B cell (primary cell): ENCODE data around the gene GHRL. TPM values are rescaled to one million over a fixed set of nuclear protein-coding genes. Genes with fewer than 3 reads are reported as not detected.

ENCODE experiments used
- ATAC-seq: fragments of 200-7000 bp; cut with Tn5 transposase; one replicate; pipeline ENCODE4 v1.10.0; 2021; ENCODE audit warnings: low read depth, mild to moderate bottlenecking, moderate number of reproducible peaks, moderate library complexity
- CTCF ChIA-PET: fragments of 350-600 bp; sonication (Branson Sonifier 250); formaldehyde crosslinking; loops from one replicate; lab custom pipeline; 2021; ENCODE audit warnings: antibody characterized with exemption, inconsistent platforms; lab: Charles Lee
- POLR2A ChIA-PET: fragments of 350-600 bp; sonication (Branson Sonifier 250); formaldehyde crosslinking; loops from one replicate; lab custom pipeline; 2021; ENCODE audit warnings: antibody characterized with exemption; lab: Charles Lee
- DNase-seq: peaks from one replicate; pipeline ENCODE4 v3.0.0; 2013
- H2AFZ ChIP-seq: 2 replicates; pipeline ENCODE4 v1.6.1; 2012; ENCODE audit warnings: mild to moderate bottlenecking, low read depth, low read length; ENCODE audit not compliant: insufficient read depth, poor library complexity, severe bottlenecking
- H3K27ac ChIP-seq, 2 donors: 1 replicate in 1 of 2; 2 replicates in 1 of 2; pipeline ENCODE4 v1.5.1; 2012 to 2013; ENCODE audit warnings: low read length in 2 of 2, mild to moderate bottlenecking in 2 of 2, moderate library complexity in 1 of 2
- H3K27me3 ChIP-seq, 4 experiments: fragments of 200-600 bp in 1 of 4; sonication (generic) in 1 of 4; replicated peaks in 1 of 4; 1 replicate in 2 of 4; 2 replicates in 2 of 4; pipeline versions ENCODE4 v1.6.1 to v1.7.0; 2013 to 2016; ENCODE audit warnings: low read length in 3 of 4, mild to moderate bottlenecking in 2 of 4, mixed read lengths in 1 of 4, moderate library complexity in 1 of 4; ENCODE audit not compliant: insufficient read depth in 4 of 4, control insufficient read depth in 3 of 4; ENCODE audit errors: control extremely low read depth in 1 of 4
- H3K36me3 ChIP-seq, 2 experiments: replicated peaks in 1 of 2; 1 replicate in 1 of 2; 2 replicates in 1 of 2; pipeline versions ENCODE4 v1.6.1 to v1.7.1; 2013; ENCODE audit warnings: low read length in 1 of 2; ENCODE audit not compliant: insufficient read depth in 2 of 2, control insufficient read depth in 1 of 2; ENCODE audit errors: control extremely low read depth in 1 of 2, extremely low read depth in 1 of 2
- H3K4me1 ChIP-seq, 2 donors: fragments of 200-600 bp in 1 of 2; sonication (generic) in 1 of 2; 1 replicate in 1 of 2; 2 replicates in 1 of 2; pipeline versions ENCODE4 v1.5.1 to v1.6.1; 2013 to 2017; ENCODE audit warnings: low read length in 2 of 2; ENCODE audit not compliant: control insufficient read depth in 2 of 2, insufficient read depth in 2 of 2
- H3K4me2 ChIP-seq: replicated peaks from 2 replicates; pipeline ENCODE3; 2012; ENCODE audit warnings: mild to moderate bottlenecking, low read depth, low read length; ENCODE audit not compliant: poor library complexity, severe bottlenecking
- H3K4me3 ChIP-seq, 5 experiments: fragments of 200-600 bp in 1 of 5; sonication (generic) in 1 of 5; 1 replicate in 3 of 5; 2 replicates in 2 of 5; pipeline versions ENCODE4 v1.5.1 to v1.7.0; 2011 to 2016; ENCODE audit warnings: low read length in 4 of 5, mild to moderate bottlenecking in 4 of 5, low read depth in 2 of 5, control low read depth in 1 of 5, moderate library complexity in 1 of 5; ENCODE audit not compliant: insufficient read depth in 1 of 5; ENCODE audit errors: control extremely low read depth in 1 of 5, extremely low read depth in 1 of 5
- H3K79me2 ChIP-seq: fragments of 200-600 bp; sonication (generic); one replicate; pipeline ENCODE4 v1.6.0; 2016; ENCODE audit warnings: low read length; ENCODE audit not compliant: control insufficient read depth, insufficient read depth
- H3K9ac ChIP-seq: fragments of 200-600 bp; sonication (generic); 2 replicates; pipeline ENCODE4 v1.6.1; 2017; ENCODE audit warnings: mild to moderate bottlenecking, low read length, moderate library complexity
- H3K9me3 ChIP-seq, 3 donors: one replicate each; pipeline versions ENCODE4 v1.6.1 to v1.7.1; 2013; ENCODE audit warnings: low read length in 2 of 3; ENCODE audit not compliant: control insufficient read depth in 2 of 3, insufficient read depth in 1 of 3; ENCODE audit errors: control extremely low read depth in 1 of 3
- H4K20me1 ChIP-seq: 2 replicates; pipeline ENCODE4 v1.6.0; 2012; ENCODE audit warnings: mild to moderate bottlenecking, low read length; ENCODE audit not compliant: insufficient read depth, control insufficient read depth, poor library complexity, severe bottlenecking
- H3K27ac Mint-ChIP-seq: one replicate; pipeline ENCODE4 v1.8.0; 2021; ENCODE audit warnings: mixed read lengths
- H3K27me3 Mint-ChIP-seq: one replicate; pipeline ENCODE4 v1.8.0; 2021; ENCODE audit warnings: mixed read lengths
- H3K4me1 Mint-ChIP-seq: one replicate; pipeline ENCODE4 v1.8.0; 2021; ENCODE audit warnings: mixed read lengths
- H3K4me3 Mint-ChIP-seq: one replicate; pipeline ENCODE4 v1.8.0; 2021; ENCODE audit warnings: mixed read lengths
- H3K9me3 Mint-ChIP-seq: one replicate; pipeline ENCODE4 v1.8.0; 2022; ENCODE audit warnings: mixed read lengths; ENCODE audit not compliant: insufficient read depth
- CTCF ChIP-seq: fragments of 200-600 bp; IDR thresholded peaks from one replicate; pipeline ENCODE4 v1.8.0; 2022; ENCODE audit warnings: antibody characterized with exemption, mild to moderate bottlenecking
- EZH2 ChIP-seq: IDR thresholded peaks from 2 replicates; pipeline ENCODE4 v1.6.1; 2012; ENCODE audit warnings: borderline replicate concordance, low read depth, mild to moderate bottlenecking, moderate library complexity, low read length; ENCODE audit not compliant: insufficient read depth, poor library complexity, severe bottlenecking
- WGBS: methylation state at CpG from one replicate; pipeline ENCODE4 v1.1.5; 2013; ENCODE audit warnings: missing lambda C conversion rate; ENCODE audit not compliant: insufficient coverage; 5-methylcytosine and 5-hydroxymethylcytosine counted together
- intact Hi-C: fragments of 100-400 bp; cut with micrococcal nuclease; formaldehyde crosslinking; loops from one replicate; pipeline ENCODE4 v1.10.0; 2022
- polyA plus RNA-seq: library from polyadenylated mRNA; depleted of rRNA; stranded (reverse); fragments of >200 nt; gene quantifications from 2 replicates; pipeline ENCODE4 v1.2.3, GENCODE V29; 2012
- total RNA-seq, 2 donors: library from RNA; stranded (reverse); fragments of 120-200 nt in 1 of 2; gene quantifications; 1 replicate in 1 of 2; 2 replicates in 1 of 2; pipeline versions ENCODE4 v1.2.3 to v1.2.4, GENCODE V29; 2013 to 2022

The GHRL gene
- total and polyA plus RNA-seq, 2 donors (not counting 1 experiment from before 2014, with no cell fraction given) = 2.8 to 3.0 TPM

GRCh38 chr3:10294030-10294586 lies 1.4 kb upstream of the GHRL start:
- Histone ChIP-seq H3K4me3 (no peak overlapping the region), H3K9me3 (no peaks in the 10 kb centered on the region), H3K36me3 (peaks cover 0 to 5% of the 10 kb centered on the region in 2 experiments), H3K79me2 (peaks cover 10% of the 10 kb centered on the region), H3K27me3 (no peaks in the 10 kb centered on the region), H3K4me1 (peaks cover 27 to 31% of the 10 kb centered on the region in 2 donors), H3K4me2 (peak overlapping the region; percentile 0), H4K20me1 (no peaks in the 10 kb centered on the region), H3K27ac (no peak overlapping the region), H3K9ac (no peak overlapping the region), H2AFZ (no peak overlapping the region)
- ATAC-seq (no peak), DNase-seq (no peak)
- Mint-ChIP-seq H3K27ac (peak overlapping the region; percentile 75), H3K4me3 (peak overlapping the region; percentile 30), H3K27me3 (no peaks in the 10 kb centered on the region), H3K4me1 (peaks cover 38% of the 10 kb centered on the region), H3K9me3 (no peaks in the 10 kb centered on the region)
- ChIA-PET POLR2A (interaction anchor here (0.6 kb wide), 1 partner anchor 80 kb away, joined by 3 read pairs; no protein-coding TSS in a partner anchor), CTCF (no interaction called here)
- intact Hi-C loops = no loop called here
- TF ChIP-seq CTCF = no peak
- TF ChIP-seq EZH2 = no peak
- WGBS = 62% methylated on average over 11 of the region's 12 CpGs

GRCh38 chr3:10291641-10292040 lies 1.1 kb downstream of the GHRL start:
- 96% methylated on average over 6 of the region's 6 CpGs for WGBS
- H3K36me3 ChIP-seq = peaks cover 0 to 17% of the 10 kb centered on the region in 2 experiments
- Mint-ChIP-seq H3K9me3 (no peaks in the 10 kb centered on the region), H3K27me3 (no peaks in the 10 kb centered on the region), H3K4me3 (peak overlapping the region; percentile 44), H3K4me1 (peaks cover 38% of the 10 kb centered on the region), H3K27ac (peak overlapping the region; percentile 89)
- H3K79me2 ChIP-seq = peaks cover 4% of the 10 kb centered on the region
- H3K9me3 ChIP-seq = no peaks in the 10 kb centered on the region
- no peaks in the 10 kb centered on the region for H4K20me1 ChIP-seq
- DNase-seq = no peak
- H3K27ac ChIP-seq = peak overlapping the region in 1 of 2 donors; percentile 75
- no peak for ATAC-seq
- no peak overlapping the region for H3K4me2 ChIP-seq
- TF ChIP-seq CTCF = no peak
- no peak for TF ChIP-seq EZH2
- no peak overlapping the region for H3K9ac ChIP-seq
- no peak overlapping the region for H3K4me3 ChIP-seq
- H3K27me3 ChIP-seq = no peaks in the 10 kb centered on the region
- ChIA-PET CTCF (no interaction called here), POLR2A (no interaction called here)
- H2AFZ ChIP-seq = no peak overlapping the region
- intact Hi-C loops = no loop called here
- peaks cover 26 to 30% of the 10 kb centered on the region in 2 donors for H3K4me1 ChIP-seq
